ENCODE measurements around the gene KRTAP10-4. TPM values are rescaled to one million over a fixed set of nuclear protein-coding genes. Genes with fewer than 3 reads are reported as not detected.

Gene KRTAP10-4
- total and polyA plus RNA-seq, 2 of the 4 experiments (the other 2 are of a cell fraction) = not detected

DNA sequence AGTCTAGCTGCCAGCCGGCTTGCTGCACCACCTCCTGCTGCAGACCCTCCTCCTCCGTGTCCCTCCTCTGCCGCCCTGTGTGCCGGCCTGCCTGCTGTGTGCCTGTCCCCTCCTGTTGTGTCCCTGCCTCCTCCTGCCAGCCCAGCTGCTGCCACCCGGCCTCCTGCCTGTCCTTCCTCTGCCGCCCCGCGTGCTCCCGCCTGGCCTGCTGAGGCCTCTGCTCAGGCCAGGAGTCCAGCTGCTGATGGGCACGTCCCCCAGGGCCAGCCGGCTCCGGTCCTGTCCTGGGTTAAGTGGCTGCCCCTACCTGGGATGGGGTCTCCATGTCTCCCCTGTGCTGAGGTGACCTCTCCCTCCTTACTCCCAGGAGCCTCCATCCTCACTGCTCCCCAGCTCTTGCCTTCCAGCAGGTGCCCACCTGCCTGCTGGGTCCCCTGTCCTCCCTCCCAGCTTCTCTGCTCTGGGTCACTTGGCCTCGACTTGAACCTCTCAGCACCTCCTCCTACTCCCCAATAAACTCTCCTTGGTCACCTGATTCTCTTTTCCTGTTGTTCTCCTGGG lies 39.2 kb downstream of the KRTAP10-4 start:
- no peaks in the 10 kb centered on the region for H3K9me1 ChIP-seq (ENCODE audit: insufficient read depth, low read length)
- 77% methylated on average over 11 of the region's 13 CpGs; no CpG with 5 or more reads in 1 of the 2 experiments for WGBS, 2 experiments (ENCODE audit: extremely low coverage in 2 of 2, insufficient read length in 1 of 2)
- H2AK9ac ChIP-seq (replicated peaks; ENCODE audit: low read depth, low read length, poor library complexity) = no peak overlapping the region
- H3K4me3 ChIP-seq (ENCODE audit: insufficient read depth, low read depth, low read length) = no peak overlapping the region
- no peak for TF ChIP-seq CEBPB (IDR thresholded peaks at IDR 0.05; ENCODE audit: low read depth, low read length)
- no peak for TF ChIP-seq POLR2A (IDR thresholded peaks at IDR 0.05; ENCODE audit: low read depth, low read length)
- no peak for TF ChIP-seq RFX5 (IDR thresholded peaks at IDR 0.05; ENCODE audit: low read depth, low read length)
- TF ChIP-seq NFE2L2 (IDR thresholded peaks at IDR 0.05; ENCODE audit: low read depth, low read length) = no peak
- TF ChIP-seq MAFK (IDR thresholded peaks at IDR 0.05; ENCODE audit: low read depth, low read length) = no peak
- no peak for TF ChIP-seq MXI1 (IDR thresholded peaks at IDR 0.05; ENCODE audit: borderline replicate concordance, low read depth, low read length)
- no peak for TF ChIP-seq MAZ (IDR thresholded peaks at IDR 0.05; ENCODE audit: borderline replicate concordance, low read depth, low read length)
- TF ChIP-seq BHLHE40 (IDR thresholded peaks at IDR 0.05; ENCODE audit: low read depth, low read length) = no peak
- no peak for TF ChIP-seq FOS (IDR thresholded peaks at IDR 0.05; ENCODE audit: low read depth, low read length)
- TF ChIP-seq, protein P1, sequence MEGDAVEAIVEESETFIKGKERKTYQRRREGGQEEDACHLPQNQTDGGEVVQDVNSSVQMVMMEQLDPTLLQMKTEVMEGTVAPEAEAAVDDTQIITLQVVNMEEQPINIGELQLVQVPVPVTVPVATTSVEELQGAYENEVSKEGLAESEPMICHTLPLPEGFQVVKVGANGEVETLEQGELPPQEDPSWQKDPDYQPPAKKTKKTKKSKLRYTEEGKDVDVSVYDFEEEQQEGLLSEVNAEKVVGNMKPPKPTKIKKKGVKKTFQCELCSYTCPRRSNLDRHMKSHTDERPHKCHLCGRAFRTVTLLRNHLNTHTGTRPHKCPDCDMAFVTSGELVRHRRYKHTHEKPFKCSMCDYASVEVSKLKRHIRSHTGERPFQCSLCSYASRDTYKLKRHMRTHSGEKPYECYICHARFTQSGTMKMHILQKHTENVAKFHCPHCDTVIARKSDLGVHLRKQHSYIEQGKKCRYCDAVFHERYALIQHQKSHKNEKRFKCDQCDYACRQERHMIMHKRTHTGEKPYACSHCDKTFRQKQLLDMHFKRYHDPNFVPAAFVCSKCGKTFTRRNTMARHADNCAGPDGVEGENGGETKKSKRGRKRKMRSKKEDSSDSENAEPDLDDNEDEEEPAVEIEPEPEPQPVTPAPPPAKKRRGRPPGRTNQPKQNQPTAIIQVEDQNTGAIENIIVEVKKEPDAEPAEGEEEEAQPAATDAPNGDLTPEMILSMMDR (conservative IDR thresholded peaks at IDR 0.05; ENCODE audit: low read depth, low read length) = no peak
- TF ChIP-seq RCOR1 (IDR thresholded peaks at IDR 0.05; ENCODE audit: insufficient replicate concordance, low read length) = no peak
- TF ChIP-seq, protein P2, sequence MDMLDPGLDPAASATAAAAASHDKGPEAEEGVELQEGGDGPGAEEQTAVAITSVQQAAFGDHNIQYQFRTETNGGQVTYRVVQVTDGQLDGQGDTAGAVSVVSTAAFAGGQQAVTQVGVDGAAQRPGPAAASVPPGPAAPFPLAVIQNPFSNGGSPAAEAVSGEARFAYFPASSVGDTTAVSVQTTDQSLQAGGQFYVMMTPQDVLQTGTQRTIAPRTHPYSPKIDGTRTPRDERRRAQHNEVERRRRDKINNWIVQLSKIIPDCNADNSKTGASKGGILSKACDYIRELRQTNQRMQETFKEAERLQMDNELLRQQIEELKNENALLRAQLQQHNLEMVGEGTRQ (IDR thresholded peaks at IDR 0.05; ENCODE audit: low read depth, low read length) = no peak
- no peak overlapping the region for H2BK20ac ChIP-seq (ENCODE audit: low read depth, low read length)
- no peak overlapping the region for H3K18ac ChIP-seq (ENCODE audit: low read depth, low read length)
- no peak overlapping the region for H4K91ac ChIP-seq (ENCODE audit: insufficient read depth, low read depth, low read length)
- no peak overlapping the region for H3K23ac ChIP-seq (ENCODE audit: low read depth, low read length)
- H4K8ac ChIP-seq (ENCODE audit: low read depth in 2 of 2, low read length in 2 of 2) = no peak overlapping the region
- H3K79me1 ChIP-seq (ENCODE audit: low read depth in 1 of 2, low read length in 2 of 2) = no peaks in the 10 kb centered on the region
- ChIA-PET POLR2A (ENCODE audit: unreplicated experiment) (no interaction called here), CTCF (no interaction called here)
- no peak overlapping the region for H2AK5ac ChIP-seq (ENCODE audit: low read depth, low read length)
- no peak overlapping the region for H2BK120ac ChIP-seq (ENCODE audit: low read depth, low read length)
- H3K14ac ChIP-seq (replicated peaks; ENCODE audit: low read depth, low read length) = no peak overlapping the region
- no peak overlapping the region for H3K4ac ChIP-seq (ENCODE audit: low read depth, low read length)
- intact Hi-C loops (cut with micrococcal nuclease) = no loop called here
- no peak overlapping the region for H3K4me2 ChIP-seq (ENCODE audit: low read depth, low read length)
- in situ Hi-C loops (cut with MboI; ENCODE audit: low sequenced_read_pairs) = no loop called here
- no peaks in the 10 kb centered on the region for H3K36me3 ChIP-seq (ENCODE audit: control insufficient read depth, insufficient read depth, low read length)
- H2BK15ac ChIP-seq (ENCODE audit: low read depth, low read length) = no peak overlapping the region
- H4K5ac ChIP-seq (ENCODE audit: low read depth, low read length) = no peak overlapping the region
- H3K27ac ChIP-seq (ENCODE audit: insufficient read depth, low read length) = no peak overlapping the region
- no peak for ATAC-seq (ENCODE audit: low read depth)
- no TSS peak for BruUV-seq (replicated peaks)
- no peak overlapping the region for H3K9ac ChIP-seq (ENCODE audit: low read depth, low read length)
- H3K56ac ChIP-seq (ENCODE audit: extremely low read depth, insufficient read depth, low read length) = no peak overlapping the region
- no peaks in the 10 kb centered on the region for H4K20me1 ChIP-seq (ENCODE audit: insufficient read depth, low read length)
- no peak overlapping the region for H2AFZ ChIP-seq (replicated peaks; ENCODE audit: low read length, poor library complexity)
- H3K4me1 ChIP-seq (ENCODE audit: control insufficient read depth, insufficient read depth, low read length) = no peaks in the 10 kb centered on the region
- dilution Hi-C loops (cut with HindIII; ENCODE audit: low sequenced_read_pairs, unreplicated experiment) = no loop called here
- DNase-seq = no peak
- H3K9me3 ChIP-seq (ENCODE audit: control insufficient read depth, insufficient read depth, low read length) = peaks cover 13% of the 10 kb centered on the region
- H3K27me3 ChIP-seq (ENCODE audit: control insufficient read depth, insufficient read depth, low read length) = peaks cover 3% of the 10 kb centered on the region; the same call in 1 of the 2 replicates
- no peak overlapping the region for H2BK5ac ChIP-seq (ENCODE audit: low read depth, low read length, poor library complexity, severe bottlenecking)

All from IMR-90 (cell line).